GM19023 (cell line): ENCODE results near the gene NRBP1.
"Not testable (repeated sequence)": the region's sequence is repeated elsewhere in the genome, so short reads cannot be mapped to it uniquely, and the experiment has no call there.

Experiments
- ATAC-seq: cut with Tn5 transposase; IDR thresholded peaks from one replicate; pipeline ENCODE4 v1.9.1; 2021; ENCODE audit warnings: mild to moderate bottlenecking, moderate library complexity; ENCODE audit not compliant: unreplicated experiment

The NRBP1 gene

DNA sequence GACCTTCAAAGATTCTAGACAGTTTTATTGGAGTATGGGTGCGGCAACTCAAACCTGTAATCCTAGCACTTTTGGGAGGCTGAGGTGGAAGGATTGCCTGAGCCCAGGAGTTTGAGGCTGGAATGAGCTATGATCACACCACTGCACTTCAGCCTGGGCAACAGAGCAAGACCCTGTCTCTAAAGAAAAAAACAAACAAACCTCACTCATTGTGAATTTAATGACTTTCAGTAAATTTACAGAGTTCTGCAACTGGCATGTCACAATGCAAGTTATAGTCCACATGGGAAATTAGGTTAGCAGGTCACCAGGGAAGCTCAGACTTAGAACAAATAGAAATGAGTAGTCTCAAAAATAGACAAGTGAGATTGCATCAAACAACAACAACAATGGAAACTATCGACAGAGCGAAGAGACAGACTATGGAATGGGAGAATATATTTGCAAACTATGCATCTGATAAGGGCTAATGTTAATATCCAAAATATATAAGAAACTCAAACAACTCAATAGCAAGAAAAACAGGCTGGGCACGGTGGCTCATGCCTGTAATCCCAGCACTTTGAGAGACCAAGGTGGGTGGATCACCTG lies 6.7 kb upstream of the NRBP1 start:
- ATAC-seq: no peak

DNA sequence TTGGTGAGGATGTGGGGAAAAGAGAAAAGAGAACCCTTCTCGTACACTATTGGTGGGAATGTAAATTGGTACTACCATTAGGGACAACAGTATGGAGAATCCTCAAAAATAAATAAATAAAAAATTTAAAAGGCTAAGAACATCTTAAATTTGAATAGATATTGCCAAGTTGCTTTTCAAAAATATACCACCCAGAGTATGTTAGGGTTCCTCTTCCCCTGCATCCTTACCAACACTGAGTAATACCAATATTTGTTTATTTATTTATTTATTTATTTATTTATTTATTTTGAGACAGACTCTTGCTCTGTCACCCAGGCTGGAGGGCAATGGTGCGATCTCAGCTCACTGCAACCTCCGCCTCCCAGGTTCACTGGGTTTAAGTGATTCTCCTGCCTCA lies 5.5 kb upstream of the NRBP1 start:
- ATAC-seq: no peak

DNA sequence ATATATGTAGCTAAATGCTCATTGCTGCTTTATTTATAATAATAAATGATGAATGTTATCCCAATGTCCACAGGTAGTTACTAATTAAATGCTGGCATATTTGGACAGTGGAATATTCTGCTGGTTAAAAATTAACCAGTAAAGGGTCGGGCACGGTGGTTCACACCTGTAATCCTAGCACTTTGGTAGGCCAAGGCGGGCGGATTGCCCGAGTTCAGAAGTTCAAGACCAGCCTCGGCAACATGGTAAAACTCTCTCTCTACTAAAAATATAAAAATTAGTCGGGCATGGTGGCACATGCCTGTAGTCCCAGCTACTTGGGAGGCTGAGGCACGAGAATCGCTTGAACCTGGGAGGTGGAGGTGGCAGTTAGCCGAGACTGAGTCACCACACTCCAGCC lies 3.4 kb upstream of the NRBP1 start:
- not testable (repeated sequence) for ATAC-seq

DNA sequence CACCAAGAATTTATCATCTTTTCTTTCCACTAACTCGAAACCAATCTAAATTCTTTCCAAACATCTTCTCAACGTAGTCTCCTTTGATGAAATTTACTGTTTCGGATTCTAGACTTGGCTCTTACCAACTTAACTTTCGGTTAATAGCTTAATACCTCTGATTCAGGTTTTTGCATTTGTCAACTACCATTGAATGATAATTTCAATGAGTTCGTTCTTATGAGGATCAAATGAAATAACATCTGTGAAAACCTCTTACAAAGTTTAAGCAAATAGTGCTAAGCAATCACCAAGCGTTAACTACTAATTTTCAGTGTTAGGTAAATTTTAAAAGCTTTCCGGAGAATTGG lies 593 bp upstream of the NRBP1 start:
- ATAC-seq: no peak

DNA sequence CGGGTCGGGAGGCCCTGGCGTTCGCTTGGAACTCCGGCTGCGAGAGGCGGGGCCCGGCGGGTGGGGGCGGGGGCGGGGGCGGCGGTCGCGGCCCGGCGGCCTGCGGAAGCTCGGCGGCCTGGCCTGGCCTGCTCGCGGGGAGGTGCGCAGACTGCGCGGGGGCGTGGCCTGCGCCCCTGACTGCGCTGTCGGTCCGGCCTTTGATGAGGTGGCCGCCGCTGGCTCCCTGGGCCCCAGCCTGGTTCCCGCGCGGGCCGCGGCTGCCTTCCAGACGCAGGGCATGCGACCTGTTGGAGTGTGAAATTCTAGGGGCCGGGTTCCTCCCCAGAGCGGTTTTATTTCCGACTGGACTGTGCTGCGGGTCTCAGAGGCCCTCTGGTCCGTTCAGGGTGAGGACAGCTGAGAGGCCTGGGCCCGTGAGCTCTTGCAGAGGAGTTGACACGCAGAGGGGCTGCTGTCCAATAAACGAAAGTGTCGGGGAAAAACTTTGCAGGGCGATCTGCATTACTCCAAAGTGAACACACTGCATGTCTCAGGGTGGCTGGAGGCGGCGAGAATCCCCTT lies 629 bp downstream of the NRBP1 start:
- ATAC-seq: peak; percentile 73

DNA sequence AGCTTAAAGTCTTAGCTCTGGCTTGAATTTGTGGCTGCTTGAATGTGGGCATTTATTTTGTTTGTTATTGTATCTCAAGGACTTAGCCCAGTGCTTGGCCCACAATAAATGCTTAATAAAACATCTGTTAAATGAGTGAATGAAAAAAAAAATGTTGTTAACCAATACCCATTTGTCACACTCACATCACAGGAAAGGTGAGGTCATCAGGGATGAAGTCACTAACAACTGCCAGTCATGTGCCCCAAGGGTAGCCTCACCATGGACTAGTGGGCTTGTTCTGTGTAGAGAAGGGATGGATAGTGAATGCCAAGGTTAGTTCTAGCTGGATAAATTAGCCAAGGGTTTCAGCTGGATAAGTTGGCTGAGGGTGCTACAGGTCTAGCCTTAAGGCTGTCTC lies 3.0 kb downstream of the NRBP1 start:
- no peak for ATAC-seq

DNA sequence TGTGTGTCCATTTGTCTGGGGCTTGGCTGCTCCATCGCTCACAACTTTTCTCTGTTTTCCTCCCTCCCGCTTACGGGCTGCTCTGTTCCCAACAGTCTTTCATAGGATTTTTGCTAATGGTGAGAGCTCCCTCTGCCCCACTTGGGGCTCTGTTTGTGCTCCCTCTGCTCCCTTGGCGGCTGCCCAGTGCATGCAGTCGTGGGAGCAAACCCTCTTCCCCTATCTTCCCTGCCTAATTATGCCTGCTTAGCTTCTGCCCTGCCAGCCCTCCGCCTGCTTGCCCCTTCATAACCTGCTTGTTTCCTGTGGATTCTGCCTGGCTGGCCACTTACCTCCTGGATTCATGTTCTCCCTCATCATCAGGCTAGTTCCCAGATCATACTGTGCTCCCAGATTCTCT lies 7.2 kb downstream of the NRBP1 start:
- ATAC-seq: no peak

DNA sequence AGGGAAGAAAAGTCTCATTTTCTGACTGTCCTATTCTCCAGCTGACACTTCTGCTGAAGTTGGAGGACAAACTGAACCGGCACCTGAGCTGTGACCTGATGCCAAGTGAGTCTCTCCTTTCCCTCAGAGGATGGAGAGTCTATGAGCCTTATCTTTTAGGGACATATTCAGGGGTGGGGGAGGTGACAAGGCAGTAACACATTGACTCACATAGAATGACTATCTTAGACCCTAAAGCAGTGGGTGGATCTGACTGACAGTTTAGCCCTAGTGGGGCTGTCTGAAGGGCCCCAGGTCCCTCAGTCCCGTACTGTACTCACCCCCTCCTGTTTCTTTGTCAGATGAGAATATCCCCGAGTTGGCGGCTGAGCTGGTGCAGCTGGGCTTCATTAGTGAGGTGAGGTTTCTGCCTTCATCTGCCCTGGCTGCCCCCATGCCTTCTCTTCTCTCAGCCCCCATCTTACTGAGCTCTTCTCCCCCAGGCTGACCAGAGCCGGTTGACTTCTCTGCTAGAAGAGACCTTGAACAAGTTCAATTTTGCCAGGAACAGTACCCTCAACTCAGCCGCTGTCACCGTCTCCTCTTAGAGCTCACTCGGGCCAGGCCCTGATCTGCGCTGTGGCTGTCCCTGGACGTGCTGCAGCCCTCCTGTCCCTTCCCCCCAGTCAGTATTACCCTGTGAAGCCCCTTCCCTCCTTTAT lies 12.9 kb downstream of the NRBP1 start:
- no peak for ATAC-seq

DNA sequence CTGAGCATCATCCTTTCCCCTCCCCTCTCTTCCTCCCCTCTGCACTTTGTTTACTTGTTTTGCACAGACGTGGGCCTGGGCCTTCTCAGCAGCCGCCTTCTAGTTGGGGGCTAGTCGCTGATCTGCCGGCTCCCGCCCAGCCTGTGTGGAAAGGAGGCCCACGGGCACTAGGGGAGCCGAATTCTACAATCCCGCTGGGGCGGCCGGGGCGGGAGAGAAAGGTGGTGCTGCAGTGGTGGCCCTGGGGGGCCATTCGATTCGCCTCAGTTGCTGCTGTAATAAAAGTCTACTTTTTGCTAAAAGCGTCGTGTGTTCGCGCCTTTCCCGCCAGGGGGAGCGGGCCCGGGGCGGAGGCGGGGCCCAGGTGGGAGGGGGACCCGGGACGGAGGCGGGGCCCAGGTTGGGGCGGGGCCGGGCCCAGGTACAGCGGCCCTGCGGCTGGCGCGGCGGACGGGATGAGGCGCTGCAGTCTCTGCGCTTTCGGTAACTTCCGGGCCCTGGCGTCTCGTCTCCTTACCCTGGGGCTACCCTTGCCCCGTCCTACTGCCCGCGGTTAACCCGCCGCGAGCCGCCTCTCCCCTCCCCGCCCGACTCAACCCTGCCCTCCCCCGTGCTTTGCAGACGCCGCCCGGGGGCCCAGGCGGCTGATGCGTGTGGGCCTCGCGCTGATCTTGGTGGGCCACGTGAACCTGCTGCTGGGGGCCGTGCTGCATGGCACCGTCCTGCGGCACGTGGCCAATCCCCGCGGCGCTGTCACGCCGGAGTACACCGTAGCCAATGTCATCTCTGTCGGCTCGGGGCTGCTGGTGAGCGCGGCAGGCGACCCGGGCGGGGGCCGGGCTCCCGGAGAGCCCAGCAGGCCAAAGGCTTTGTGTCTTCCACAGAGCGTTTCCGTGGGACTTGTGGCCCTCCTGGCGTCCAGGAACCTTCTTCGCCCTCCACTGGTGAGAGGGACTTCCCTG lies 13.8 kb downstream of the NRBP1 start, which contains the start of gene KRTCAP3:
Gene KRTCAP3, plus strand, starts transcription at position 424 of the 962 bp plus-strand sequence. Its CDS starts 32 bp downstream, at position 456.
- ATAC-seq: no peak

DNA sequence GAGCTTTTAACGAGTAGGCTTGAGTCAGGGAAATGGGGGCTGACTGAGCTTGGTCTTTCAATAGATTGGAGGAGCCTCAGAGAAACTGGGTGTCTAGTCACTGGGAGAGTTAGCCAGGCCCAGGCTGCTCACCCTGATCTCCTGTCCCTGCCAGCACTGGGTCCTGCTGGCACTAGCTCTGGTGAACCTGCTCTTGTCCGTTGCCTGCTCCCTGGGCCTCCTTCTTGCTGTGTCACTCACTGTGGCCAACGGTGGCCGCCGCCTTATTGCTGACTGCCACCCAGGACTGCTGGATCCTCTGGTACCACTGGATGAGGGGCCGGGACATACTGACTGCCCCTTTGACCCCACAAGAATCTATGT lies 14.5 kb downstream of the NRBP1 start:
- no peak for ATAC-seq

DNA sequence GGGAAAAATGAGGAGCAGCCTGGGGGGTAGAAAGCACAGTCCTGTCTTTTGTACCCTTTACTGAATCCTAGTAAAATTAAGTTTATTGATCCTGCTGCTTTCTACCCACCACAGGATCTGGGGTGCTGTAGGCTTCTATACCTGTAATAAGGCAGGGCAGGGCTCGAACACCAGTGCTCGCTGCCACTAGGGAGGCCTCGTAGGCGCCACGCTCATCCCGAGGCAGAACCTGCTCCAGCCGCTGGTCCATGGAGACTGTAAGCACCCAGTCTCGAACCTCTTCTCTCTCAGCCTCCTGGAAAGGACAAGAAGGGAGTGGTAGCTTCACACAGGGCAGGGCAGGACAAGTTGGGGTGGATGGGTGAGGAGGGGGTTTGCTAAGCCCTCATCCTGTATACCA lies 16.7 kb downstream of the NRBP1 start:
- no peak for ATAC-seq

DNA sequence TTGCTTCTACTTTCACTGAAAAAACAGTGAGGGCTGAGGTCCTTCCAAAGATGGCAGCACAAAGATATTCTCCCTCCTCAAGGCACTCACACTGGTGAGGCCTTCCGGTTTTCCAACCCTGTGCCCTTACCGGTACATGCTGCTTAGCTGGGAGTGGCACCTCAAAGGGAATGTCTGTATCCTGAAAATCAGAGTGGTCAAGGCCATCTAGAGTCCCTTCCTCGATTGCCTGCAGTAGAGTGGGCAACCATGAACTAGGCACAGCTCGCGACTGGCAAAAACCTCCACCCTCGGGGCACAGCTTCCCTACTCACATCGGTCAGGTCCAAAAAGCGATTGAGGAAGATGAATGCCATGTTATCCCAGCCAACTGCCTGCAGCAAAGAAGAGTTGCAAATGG lies 17.2 kb downstream of the NRBP1 start:
- ATAC-seq: no peak

DNA sequence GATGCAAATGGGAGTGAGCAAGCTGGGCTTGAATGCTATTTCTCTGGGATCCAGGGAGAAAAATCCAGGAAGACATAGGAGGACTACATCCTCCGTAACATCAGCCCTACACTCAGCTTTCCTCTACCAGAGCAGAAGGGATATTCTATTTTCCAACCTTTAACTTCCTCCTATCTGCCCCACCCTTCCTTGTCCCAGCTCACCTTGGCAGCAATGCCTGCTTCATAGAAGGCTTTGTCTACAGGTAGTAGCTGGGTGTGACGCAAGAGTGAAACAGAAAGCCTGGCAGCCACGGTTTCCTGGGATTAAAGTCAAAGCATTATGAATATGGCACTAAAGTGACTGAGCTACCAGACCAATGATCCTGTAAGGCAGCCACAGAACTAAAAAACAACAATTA lies 17.6 kb downstream of the NRBP1 start:
- no peak for ATAC-seq

DNA sequence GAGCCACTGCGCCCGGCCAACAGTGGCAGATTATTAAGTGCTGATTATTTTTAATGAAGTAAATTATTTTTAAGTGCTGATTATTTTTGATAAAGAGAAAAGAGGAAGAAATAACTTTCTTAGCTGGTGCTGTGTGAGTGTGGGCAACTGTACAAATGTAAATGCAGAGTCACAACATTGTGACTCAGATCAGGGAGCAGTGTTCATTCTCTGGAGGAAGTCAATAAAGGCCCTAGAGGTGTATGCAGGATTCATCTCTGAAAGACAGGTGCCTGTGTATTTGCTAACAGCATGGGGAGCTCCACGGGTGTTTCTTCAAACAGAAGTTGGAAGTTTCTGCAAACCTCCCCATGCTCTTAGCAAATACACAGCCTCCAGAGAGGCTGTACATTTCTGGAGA lies 19.9 kb downstream of the NRBP1 start:
- no peak for ATAC-seq

DNA sequence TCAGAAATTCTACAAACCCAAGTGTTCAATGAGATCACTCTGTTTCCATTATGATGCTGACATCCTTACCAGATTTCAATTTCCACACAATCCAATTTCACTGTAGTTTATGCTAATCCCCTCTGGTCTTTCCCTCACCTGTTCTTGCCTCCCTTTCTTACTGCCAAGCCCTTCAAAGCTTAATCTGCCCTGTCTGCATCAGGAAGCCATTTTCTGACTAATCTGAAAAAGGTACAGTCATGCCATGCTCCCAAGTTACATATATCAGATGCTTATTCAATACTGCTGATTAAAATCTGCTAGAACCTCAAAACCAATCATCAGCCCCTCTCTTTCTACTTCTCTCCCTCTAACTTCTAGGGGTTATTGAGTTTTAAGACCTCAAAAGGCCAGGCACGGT lies 22.7 kb downstream of the NRBP1 start:
- no peak for ATAC-seq

DNA sequence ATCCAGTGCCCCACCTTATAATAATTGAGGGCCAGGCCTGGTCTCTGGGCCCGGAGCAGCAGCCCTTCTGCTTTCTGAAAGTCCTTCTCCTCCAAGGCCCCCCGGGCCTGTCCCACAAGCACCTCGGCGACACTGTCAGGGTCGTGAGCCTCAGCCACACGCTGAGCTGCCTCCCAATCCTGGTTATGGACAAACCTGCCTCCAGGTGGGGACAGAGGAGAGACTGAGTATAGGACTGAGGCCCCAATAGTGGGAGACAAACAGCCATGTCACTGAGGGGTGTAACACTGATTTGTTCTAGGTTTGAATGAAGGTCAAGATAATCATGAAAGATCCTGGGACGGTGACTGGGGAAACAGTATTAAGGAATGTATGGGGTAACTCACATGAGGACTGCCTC lies 25.5 kb downstream of the NRBP1 start:
- no peak for ATAC-seq

DNA sequence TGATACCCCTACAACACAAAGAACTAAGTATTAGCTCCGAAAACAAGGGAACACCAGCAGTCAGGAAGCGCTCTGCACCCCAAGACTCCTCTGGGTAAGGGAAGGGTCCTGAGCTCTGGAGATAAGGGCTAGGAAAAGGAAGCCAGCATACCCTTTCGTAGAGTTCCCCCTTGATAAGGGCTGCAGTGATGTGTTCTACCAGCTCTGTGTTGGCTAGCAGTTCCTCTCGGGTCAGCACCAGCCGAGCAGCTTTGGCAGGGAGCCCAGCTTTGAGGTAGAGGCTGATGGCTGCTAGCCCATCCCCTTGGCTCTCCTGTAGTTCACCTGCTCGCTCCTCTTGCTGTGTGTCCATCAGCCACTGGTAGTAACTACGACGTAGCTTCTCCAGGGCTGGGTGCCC lies 32.7 kb downstream of the NRBP1 start:
- ATAC-seq: no peak

DNA sequence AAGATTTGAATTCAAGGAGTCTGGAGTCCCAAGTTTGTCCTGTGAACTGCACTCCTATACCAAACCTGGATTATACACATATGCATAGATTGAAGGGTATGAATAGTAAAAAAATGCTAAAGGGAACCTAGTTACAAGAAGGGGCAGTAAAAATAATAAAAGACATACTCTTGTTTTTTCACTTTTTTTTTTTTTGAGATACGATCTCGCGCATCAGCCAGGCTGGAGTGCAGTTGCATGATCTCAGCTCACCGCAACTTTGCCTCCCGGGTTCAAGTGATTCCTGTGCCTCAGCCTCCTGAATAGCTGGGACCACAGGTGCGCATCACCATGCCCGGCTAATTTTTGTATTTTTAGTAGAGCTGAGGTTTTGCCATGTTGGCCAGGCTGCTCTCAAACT lies 36.0 kb downstream of the NRBP1 start:
- no peak for ATAC-seq

DNA sequence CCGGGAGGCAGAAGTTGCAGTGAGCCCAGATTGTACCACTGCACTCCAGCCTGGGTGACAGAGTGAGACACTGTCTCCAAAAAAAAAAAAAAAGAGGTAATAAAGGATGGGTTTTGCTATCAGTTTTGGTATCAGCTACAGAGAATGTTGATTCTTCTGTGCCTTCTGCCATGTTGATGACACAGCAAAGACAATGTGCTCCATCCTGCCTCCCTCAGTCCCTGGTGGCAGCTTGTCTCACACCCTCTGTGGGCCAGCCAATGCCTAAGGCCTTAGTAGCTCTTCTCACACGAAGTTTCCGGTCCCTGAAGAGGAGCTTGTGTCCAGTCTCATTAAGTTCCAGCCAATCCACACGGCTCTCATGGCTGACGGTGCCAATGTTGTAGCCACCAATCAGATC lies 43.5 kb downstream of the NRBP1 start:
- ATAC-seq: no peak

DNA sequence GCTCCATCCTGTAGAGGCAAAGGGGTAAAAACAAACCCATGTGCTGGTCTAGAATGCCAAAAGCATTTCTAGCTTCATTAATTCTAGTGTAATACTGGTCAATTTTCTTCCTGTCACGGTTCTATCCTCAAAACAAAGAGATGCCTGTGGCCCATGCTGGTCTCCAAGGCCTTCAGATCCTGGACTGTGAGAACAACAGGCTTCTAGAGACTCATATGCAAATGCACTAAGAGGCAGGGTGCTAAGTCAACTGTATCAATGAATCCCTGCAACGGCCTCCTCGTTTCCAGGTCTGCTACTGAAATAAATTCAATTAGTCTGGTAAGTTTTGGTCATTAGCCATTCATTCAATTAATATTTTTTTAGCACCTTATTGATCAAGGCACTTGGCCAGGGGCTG lies 57.1 kb downstream of the NRBP1 start:
- ATAC-seq: no peak

DNA sequence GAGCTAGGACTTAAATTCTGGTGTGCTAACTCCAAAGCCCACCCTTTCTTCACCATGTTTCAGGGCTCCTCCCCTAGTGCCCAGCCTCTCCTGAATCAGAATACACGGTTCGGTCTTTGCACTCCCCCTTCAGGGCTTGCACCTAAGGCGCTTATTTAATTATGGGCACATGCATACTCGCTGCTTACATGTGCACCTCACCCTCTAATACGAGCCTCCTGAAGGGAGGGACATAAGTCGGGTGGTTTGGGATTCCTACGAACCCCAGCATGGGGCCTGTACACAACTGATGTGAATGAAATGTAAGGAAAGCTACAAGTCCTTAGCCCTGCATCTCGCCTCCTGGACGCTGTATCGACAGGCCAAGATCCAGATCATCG lies 60.7 kb downstream of the NRBP1 start:
- peak; percentile 3 for ATAC-seq
